GM21367 (cell line): ENCODE data around the gene MLLT1.
"Not testable (repeated sequence)": the region's sequence is repeated elsewhere in the genome, so short reads cannot be mapped to it uniquely, and the experiment has no call there.

Source experiments
- ATAC-seq: cut with Tn5 transposase; IDR thresholded peaks from one replicate; pipeline ENCODE4 v1.9.1; 2021; ENCODE audit not compliant: unreplicated experiment

MLLT1 gene

GRCh38 chr19:6279931-6280591, at the start of gene MLLT1:
Gene MLLT1, minus strand, starts transcription at chr19:6279975. Its CDS starts 191 bp downstream, at chr19:6279784.
- peak; percentile 65 for ATAC-seq

- ATAC-seq: no peak
These were observed 47.0 kb upstream of the MLLT1 start for GRCh38 chr19:6326815-6327214.

- ATAC-seq: no peak
These were observed 45.8 kb upstream of the MLLT1 start for GRCh38 chr19:6325614-6326013.

GRCh38 chr19:6324757-6325156, 45.0 kb upstream of the MLLT1 start:
- ATAC-seq: no peak

- ATAC-seq: no peak
These were observed 42.5 kb upstream of the MLLT1 start for GRCh38 chr19:6322284-6322683.

- no peak for ATAC-seq
These were observed 39.6 kb upstream of the MLLT1 start for GRCh38 chr19:6319376-6319775.

- ATAC-seq: no peak
These were observed 39.0 kb upstream of the MLLT1 start for GRCh38 chr19:6318772-6319171.

GRCh38 chr19:6315646-6316045, 35.9 kb upstream of the MLLT1 start:
- not testable (repeated sequence) for ATAC-seq

GRCh38 chr19:6313398-6313969, 33.7 kb upstream of the MLLT1 start:
- no peak for ATAC-seq

GRCh38 chr19:6312018-6312417, 32.2 kb upstream of the MLLT1 start:
- no peak for ATAC-seq

GRCh38 chr19:6298413-6298812, 18.6 kb upstream of the MLLT1 start:
- ATAC-seq: no peak

GRCh38 chr19:6297202-6297601, 17.4 kb upstream of the MLLT1 start:
- no peak for ATAC-seq

GRCh38 chr19:6292006-6292405, 12.2 kb upstream of the MLLT1 start:
- ATAC-seq: no peak

GRCh38 chr19:6288737-6289136, 9.0 kb upstream of the MLLT1 start:
- no peak for ATAC-seq

- ATAC-seq: no peak
These were observed 7.6 kb upstream of the MLLT1 start for GRCh38 chr19:6287269-6287885.

GRCh38 chr19:6286676-6287075, 6.9 kb upstream of the MLLT1 start:
- ATAC-seq: no peak

- not testable (repeated sequence) for ATAC-seq
These were observed 2.6 kb upstream of the MLLT1 start for GRCh38 chr19:6282393-6282792.

GRCh38 chr19:6279620-6279930, 200 bp downstream of the MLLT1 start:
- ATAC-seq: peak; percentile 4

GRCh38 chr19:6278740-6279619, 795 bp downstream of the MLLT1 start:
- no peak for ATAC-seq

GRCh38 chr19:6278051-6278450, 1.7 kb downstream of the MLLT1 start:
- ATAC-seq: no peak

GRCh38 chr19:6276447-6276846, 3.3 kb downstream of the MLLT1 start:
- ATAC-seq: no peak
